H1 (cell line): ENCODE measurements around the gene CCDC197. TPM values are rescaled to one million over a fixed set of nuclear protein-coding genes. Genes with fewer than 3 reads are reported as not detected.

Experiments
- BRCA1 ChIP-seq: IDR thresholded peaks from 2 replicates; pipeline ENCODE4 v1.6.1; 2012; ENCODE audit warnings: low read depth, low read length, improper control_type of control experiment
- KDM5A ChIP-seq: fragments of 200-600 bp; IDR thresholded peaks from 2 replicates; pipeline ENCODE4 v1.7.1; 2012; ENCODE audit warnings: mild to moderate bottlenecking, low read length, inconsistent platforms, mixed read lengths
- PHF8 ChIP-seq: fragments of 200-600 bp; sonication (generic); conservative IDR thresholded peaks from 2 replicates; pipeline ENCODE4 v1.7.1; 2012; ENCODE audit warnings: low read depth, mild to moderate bottlenecking, inconsistent platforms, low read length, moderate library complexity
- POU5F1 ChIP-seq: IDR thresholded peaks from 2 replicates; pipeline ENCODE4 v1.6.1; 2011; ENCODE audit warnings: low read depth, mild to moderate bottlenecking, low read length, moderate library complexity
- RBBP5 ChIP-seq: IDR thresholded peaks from 2 replicates; pipeline ENCODE4 v1.7.1; 2012; ENCODE audit warnings: low read depth, mild to moderate bottlenecking, inconsistent platforms, low read length, moderate library complexity, borderline replicate concordance
- RFX5 ChIP-seq: IDR thresholded peaks from 2 replicates; pipeline ENCODE4 v1.6.1; 2011; ENCODE audit warnings: low read depth, low read length, improper control_type of control experiment, borderline replicate concordance
- TAF7 ChIP-seq: optimal IDR thresholded peaks from 2 replicates; pipeline ENCODE3; 2011; ENCODE audit warnings: low read depth, mild to moderate bottlenecking, inconsistent platforms, low read length, moderate library complexity, borderline replicate concordance
- polyA plus RNA-seq, 7 experiments: library from polyadenylated mRNA; depleted of rRNA in 3 of 7; stranded (reverse) in 5 of 7; unstranded in 2 of 7; fragments of >200 nt in 5 of 7; fragments of 200-250 nt in 2 of 7; gene quantifications; 1 replicate in 5 of 7; 2 replicates in 1 of 7; 4 replicates in 1 of 7; pipeline versions ENCODE4 v1.2.1 to v1.2.3, GENCODE V29; 2011 to 2013; ENCODE audit warnings: missing spikeins in 2 of 7, mixed read lengths in 2 of 7
- total RNA-seq: library from RNA; stranded (reverse); fragmentation: NEBNext Ultra II Directional; extraction: Animal tissue kit (Norgen Biotek cat#: 25700); gene quantifications from 2 replicates; pipeline ENCODE4 v1.2.1, GENCODE V29; 2021

The CCDC197 gene
- total and polyA plus RNA-seq, 2 of the 8 experiments (the other 6 are each of a cell fraction or from before 2014, with no cell fraction given): not detected

- no peak for TF ChIP-seq RBBP5
- TF ChIP-seq RFX5: no peak
- no peak for TF ChIP-seq BRCA1
- TF ChIP-seq POU5F1: no peak
- no peak for TF ChIP-seq PHF8
- no peak for TF ChIP-seq KDM5A
- TF ChIP-seq TAF7: no peak
Observed at GRCh38 chr14:93950948-93951634, 46.0 kb upstream of the CCDC197 start (continued).
